PFSK-1 (cell line): ENCODE measurements around the gene RALGPS1.

Experiments used
- FOXP2 ChIP-seq: optimal IDR thresholded peaks from 2 replicates; pipeline ENCODE3; 2011; ENCODE audit warnings: borderline replicate concordance, control low read depth, inconsistent platforms; ENCODE audit not compliant: insufficient read depth; ENCODE audit errors: extremely low read length, extremely low read depth
- POLR2AphosphoS5 ChIP-seq: IDR thresholded peaks from 2 replicates; pipeline ENCODE4 v1.6.1; 2012; ENCODE audit warnings: low read depth, mild to moderate bottlenecking, control low read depth, low read length, moderate library complexity
- REST ChIP-seq, 2 experiments: IDR thresholded peaks; 2 replicates each; pipeline versions ENCODE4 v1.6.1 to v1.8.0; 2011 to 2012; ENCODE audit warnings: low read depth in 2 of 2, low read length in 2 of 2, control low read depth in 1 of 2, inconsistent platforms in 1 of 2, mild to moderate bottlenecking in 1 of 2, moderate library complexity in 1 of 2; ENCODE audit not compliant: insufficient read depth in 1 of 2
- SIN3A ChIP-seq: IDR thresholded peaks from 2 replicates; pipeline ENCODE4 v1.6.1; 2012; ENCODE audit warnings: mild to moderate bottlenecking, low read length, moderate library complexity, borderline replicate concordance; ENCODE audit not compliant: insufficient read depth
- TAF1 ChIP-seq: IDR thresholded peaks from 2 replicates; pipeline ENCODE4 v1.6.1; 2012; ENCODE audit warnings: low read length, control low read depth, borderline replicate concordance; ENCODE audit not compliant: insufficient read depth

Gene RALGPS1

GRCh38 chr9:127197186-127197860 lies 282.7 kb downstream of the RALGPS1 start:
- TF ChIP-seq POLR2AphosphoS5 (no peak), FOXP2 (no peak), REST (IDR thresholded peaks at IDR 0.05; ENCODE audit: insufficient read depth in 1 of 2, low read depth in 2 of 2, low read length in 2 of 2) (no peak), TAF1 (no peak), SIN3A (no peak)

DNA sequence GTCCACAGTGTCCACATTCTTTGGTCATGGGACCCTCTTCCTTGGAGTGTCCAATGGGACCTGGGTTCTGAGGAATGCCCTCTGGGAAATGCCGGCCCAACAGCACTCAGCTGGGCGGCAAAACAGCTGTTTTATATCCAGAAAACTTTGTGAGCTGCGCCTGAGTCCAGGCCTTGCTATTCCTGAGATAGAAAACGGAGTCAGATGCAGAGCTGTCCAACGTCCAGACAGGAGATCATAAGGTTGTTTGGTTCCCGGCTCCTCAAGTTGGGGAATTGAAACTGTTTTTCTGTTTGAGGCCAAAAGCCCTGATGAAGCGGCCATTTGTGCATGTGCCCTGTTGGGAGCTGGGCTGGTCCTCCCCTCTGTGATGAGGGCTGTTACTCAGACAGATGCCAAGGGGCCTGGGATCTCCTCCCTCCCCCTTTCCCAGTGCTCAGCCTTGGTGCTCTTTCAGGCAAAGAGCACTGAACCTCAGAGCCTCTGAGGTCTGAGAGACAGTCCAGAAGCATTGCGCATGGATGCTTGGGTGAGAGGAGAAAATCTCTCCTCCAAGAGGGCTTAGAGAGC lies 283.4 kb downstream of the RALGPS1 start:
- no peak for TF ChIP-seq FOXP2
- TF ChIP-seq SIN3A, result no peak
- TF ChIP-seq TAF1, result no peak
- TF ChIP-seq REST (IDR thresholded peaks at IDR 0.05; ENCODE audit: insufficient read depth in 1 of 2, low read depth in 2 of 2, low read length in 2 of 2), result no peak
- no peak for TF ChIP-seq POLR2AphosphoS5

- TF ChIP-seq FOXP2 (no peak), REST (IDR thresholded peaks at IDR 0.05; ENCODE audit: insufficient read depth in 1 of 2, low read depth in 2 of 2, low read length in 2 of 2) (no peak), TAF1 (no peak), POLR2AphosphoS5 (no peak), SIN3A (no peak)
Observed at GRCh38 chr9:127198587-127198986, 284.0 kb downstream of the RALGPS1 start.

- TF ChIP-seq SIN3A, result no peak
- no peak for TF ChIP-seq TAF1
- TF ChIP-seq FOXP2, result no peak
- no peak for TF ChIP-seq POLR2AphosphoS5
- TF ChIP-seq REST (IDR thresholded peaks at IDR 0.05; ENCODE audit: insufficient read depth in 1 of 2, low read depth in 2 of 2, low read length in 2 of 2), result no peak
Observed at GRCh38 chr9:127199001-127199791, 284.6 kb downstream of the RALGPS1 start.
